GM12801 (cell line): ENCODE data around the gene FAM174C.

ENCODE experiments used
- TF ChIP-seq, protein P1 (sequence below): IDR thresholded peaks from one replicate; pipeline ENCODE4 v1.5.1; 2011; ENCODE audit warnings: control low read depth; ENCODE audit not compliant: insufficient read length; ENCODE audit errors: extremely low read depth

Gene FAM174C

DNA sequence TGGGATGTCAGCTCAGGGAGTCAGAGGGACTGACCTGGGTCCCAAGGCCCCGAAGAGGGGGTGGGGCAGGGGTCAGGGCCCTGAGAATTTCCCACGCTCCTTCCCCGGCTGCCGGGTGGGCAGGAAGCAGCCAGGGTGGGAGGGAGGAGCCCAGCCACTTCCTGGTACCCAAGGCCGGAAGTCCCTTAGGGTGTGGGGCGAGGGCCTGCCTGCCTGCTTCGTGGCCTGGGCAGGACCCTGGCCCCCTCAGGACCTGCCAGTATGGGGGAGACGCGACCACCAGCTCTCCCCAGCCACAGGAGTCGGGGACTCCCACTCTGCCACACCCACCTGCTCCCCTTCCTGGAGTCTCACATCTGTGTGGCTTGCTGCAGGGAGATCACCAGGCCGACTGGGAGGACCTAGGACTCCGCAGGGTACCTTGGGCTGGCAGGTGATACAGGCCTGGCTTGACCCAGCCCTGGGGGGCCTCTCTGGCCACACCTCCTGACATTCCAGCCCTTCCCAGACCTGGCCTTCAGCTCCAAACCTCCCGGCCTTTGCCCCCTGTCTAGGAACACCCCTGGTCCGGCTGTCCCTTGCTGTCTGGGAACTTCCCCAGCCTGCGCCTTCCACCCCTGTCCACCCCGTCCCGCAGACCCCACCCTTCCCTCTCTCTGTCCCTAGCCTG lies 16.0 kb upstream of the FAM174C start:
- TF ChIP-seq, protein P1, sequence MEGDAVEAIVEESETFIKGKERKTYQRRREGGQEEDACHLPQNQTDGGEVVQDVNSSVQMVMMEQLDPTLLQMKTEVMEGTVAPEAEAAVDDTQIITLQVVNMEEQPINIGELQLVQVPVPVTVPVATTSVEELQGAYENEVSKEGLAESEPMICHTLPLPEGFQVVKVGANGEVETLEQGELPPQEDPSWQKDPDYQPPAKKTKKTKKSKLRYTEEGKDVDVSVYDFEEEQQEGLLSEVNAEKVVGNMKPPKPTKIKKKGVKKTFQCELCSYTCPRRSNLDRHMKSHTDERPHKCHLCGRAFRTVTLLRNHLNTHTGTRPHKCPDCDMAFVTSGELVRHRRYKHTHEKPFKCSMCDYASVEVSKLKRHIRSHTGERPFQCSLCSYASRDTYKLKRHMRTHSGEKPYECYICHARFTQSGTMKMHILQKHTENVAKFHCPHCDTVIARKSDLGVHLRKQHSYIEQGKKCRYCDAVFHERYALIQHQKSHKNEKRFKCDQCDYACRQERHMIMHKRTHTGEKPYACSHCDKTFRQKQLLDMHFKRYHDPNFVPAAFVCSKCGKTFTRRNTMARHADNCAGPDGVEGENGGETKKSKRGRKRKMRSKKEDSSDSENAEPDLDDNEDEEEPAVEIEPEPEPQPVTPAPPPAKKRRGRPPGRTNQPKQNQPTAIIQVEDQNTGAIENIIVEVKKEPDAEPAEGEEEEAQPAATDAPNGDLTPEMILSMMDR: no peak

DNA sequence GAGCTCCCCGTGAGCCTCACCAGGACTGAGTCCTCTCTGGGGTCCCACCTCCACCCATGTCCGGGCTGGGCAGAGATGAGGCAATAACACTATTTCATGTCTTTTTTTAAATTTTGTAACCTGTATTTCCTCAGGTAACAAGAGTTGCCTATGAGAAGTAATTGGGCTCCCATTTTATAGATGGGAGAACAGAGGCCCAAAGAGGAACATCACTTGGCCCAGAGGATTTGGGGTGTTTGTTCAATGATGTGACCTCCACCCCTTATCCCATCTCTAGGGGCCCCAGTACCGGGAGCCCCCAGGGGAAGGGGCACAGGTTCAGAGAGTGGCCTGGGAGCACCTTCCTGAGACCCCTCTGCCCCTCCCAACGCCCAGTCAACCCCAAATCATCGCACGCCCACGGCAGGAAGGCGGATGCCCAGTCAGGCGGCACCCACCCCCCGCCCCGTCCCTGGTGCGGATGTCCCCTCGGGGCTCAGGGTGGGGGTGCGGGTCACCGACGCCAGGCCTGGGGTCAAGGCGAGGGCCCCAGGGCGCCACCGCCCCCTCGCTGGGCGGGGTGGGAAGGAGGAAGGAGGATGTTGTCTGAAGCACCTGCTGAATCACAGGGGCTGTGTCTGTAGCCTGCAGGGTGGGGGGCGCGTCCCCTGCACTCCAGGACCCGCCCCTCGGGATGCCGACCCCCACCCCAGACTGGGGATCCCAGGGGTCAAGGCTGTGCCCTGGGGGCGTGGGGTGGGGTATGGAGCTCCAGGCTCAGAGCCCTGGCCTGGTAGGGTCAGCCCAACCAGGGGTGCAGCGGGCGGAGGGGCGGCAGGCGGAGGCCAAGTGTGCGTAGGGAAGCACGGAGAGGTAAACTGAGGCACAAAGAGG lies 15.2 kb upstream of the FAM174C start:
- TF ChIP-seq, protein P1: no peak

GRCh38 chr19:1260749-1261537 lies 14.4 kb upstream of the FAM174C start:
- TF ChIP-seq, protein P1: no peak

GRCh38 chr19:1261538-1261797 lies 13.9 kb upstream of the FAM174C start:
- TF ChIP-seq, protein P1: no peak

GRCh38 chr19:1261798-1262622 lies 13.3 kb upstream of the FAM174C start:
- TF ChIP-seq, protein P1: no peak

GRCh38 chr19:1262623-1263123 lies 12.7 kb upstream of the FAM174C start:
- TF ChIP-seq, protein P1: no peak
